Keratinocyte (primary cell): ENCODE measurements around the gene MTOR. TPM values are rescaled to one million over a fixed set of nuclear protein-coding genes. Genes with fewer than 3 reads are reported as not detected.

ENCODE experiments used
- DNase-seq: peaks from one replicate; pipeline ENCODE4 v3.0.0-alpha.2; 2011; ENCODE audit warnings: low read depth, missing footprints, low spot score
- FAIRE-seq: peaks from 2 replicates; lab custom pipeline; 2011; peaks lifted over from hg19 to GRCh38; lab: Jason Lieb, UNC
- H2AFZ ChIP-seq: 2 replicates; pipeline ENCODE4 v1.6.0; 2012; ENCODE audit warnings: low read length, control low read depth, inconsistent platforms; ENCODE audit not compliant: control insufficient read depth
- H3K27ac ChIP-seq: 2 replicates; pipeline ENCODE4 v1.5.1; 2011; ENCODE audit warnings: low read length; ENCODE audit not compliant: control insufficient read depth, insufficient read depth
- H3K27me3 ChIP-seq: 3 replicates; pipeline ENCODE4 v1.6.0; 2011; ENCODE audit warnings: low read length; ENCODE audit not compliant: control insufficient read depth, insufficient read depth; ENCODE audit errors: extremely low read depth
- H3K36me3 ChIP-seq, 2 experiments: 2 replicates in 1 of 2; 3 replicates in 1 of 2; pipeline ENCODE4 v1.5.1; 2011; ENCODE audit warnings: low read length in 2 of 2, mild to moderate bottlenecking in 1 of 2; ENCODE audit not compliant: control insufficient read depth in 2 of 2, insufficient read depth in 2 of 2; ENCODE audit errors: extremely low read depth in 1 of 2
- H3K4me1 ChIP-seq: 3 replicates; pipeline ENCODE4 v1.5.1; 2011; ENCODE audit warnings: low read length; ENCODE audit not compliant: control insufficient read depth, insufficient read depth; ENCODE audit errors: extremely low read depth
- H3K4me2 ChIP-seq: 3 replicates; pipeline ENCODE4 v1.6.0; 2011; ENCODE audit warnings: low read depth, low read length; ENCODE audit not compliant: control insufficient read depth, insufficient read depth; ENCODE audit errors: extremely low read depth
- H3K4me3 ChIP-seq, 3 experiments: fragments of 200-600 bp in 1 of 3; sonication (generic) in 1 of 3; 2 replicates in 2 of 3; 3 replicates in 1 of 3; pipeline ENCODE4 v1.5.1; 2011 to 2016; ENCODE audit warnings: low read length in 3 of 3, mild to moderate bottlenecking in 3 of 3, control low read depth in 2 of 3, inconsistent platforms in 1 of 3, low read depth in 1 of 3, mixed read lengths in 1 of 3, mixed run types in 1 of 3, moderate library complexity in 1 of 3; ENCODE audit not compliant: control insufficient read depth in 2 of 3, insufficient read depth in 2 of 3; ENCODE audit errors: extremely low read depth in 1 of 3
- H3K79me2 ChIP-seq: 2 replicates; pipeline ENCODE4 v1.6.0; 2012; ENCODE audit warnings: low read length; ENCODE audit not compliant: control insufficient read depth, insufficient read depth
- H3K9ac ChIP-seq: 3 replicates; pipeline ENCODE4 v1.6.0; 2011; ENCODE audit warnings: low read length; ENCODE audit not compliant: control insufficient read depth, insufficient read depth; ENCODE audit errors: extremely low read depth
- H3K9me1 ChIP-seq: 3 replicates; pipeline ENCODE4 v1.6.0; 2011; ENCODE audit warnings: low read length; ENCODE audit not compliant: control insufficient read depth, insufficient read depth; ENCODE audit errors: extremely low read depth
- H3K9me3 ChIP-seq: 2 replicates; pipeline ENCODE4 v1.5.1; 2012; ENCODE audit warnings: low read depth, low read length; ENCODE audit not compliant: control insufficient read depth
- H4K20me1 ChIP-seq: 3 replicates; pipeline ENCODE4 v1.6.0; 2011; ENCODE audit warnings: low read length; ENCODE audit not compliant: control insufficient read depth, insufficient read depth; ENCODE audit errors: extremely low read depth
- EZH2 ChIP-seq: IDR thresholded peaks from one replicate; pipeline ENCODE4 v1.6.1; 2012; ENCODE audit warnings: inconsistent platforms, mild to moderate bottlenecking, low read length, moderate library complexity
- dilution Hi-C: fragments of 300-500 bp; cut with MboI; formaldehyde crosslinking; loops from one replicate; pipeline ENCODE4 v1.7.0; 2020; ENCODE audit warnings: low sequenced_read_pairs; ENCODE audit not compliant: extremely low pct_ligation_motif_present
- polyA plus RNA-seq, 5 experiments: library from polyadenylated mRNA; depleted of rRNA in 3 of 5; stranded (reverse) in 3 of 5; stranded (forward) in 1 of 5; unstranded in 1 of 5; fragments of >200 nt; gene quantifications; 1 replicate in 1 of 5; 2 replicates in 3 of 5; 3 replicates in 1 of 5; pipeline versions ENCODE4 v1.2.1 to v1.2.3, GENCODE V29; 2011 to 2012; ENCODE audit warnings: missing spikeins in 2 of 5, low read depth in 1 of 5, low replicate concordance in 1 of 5
- TF ChIP-seq, protein P1 (sequence below), 3 experiments: IDR thresholded peaks in 1 of 3; conservative IDR thresholded peaks in 1 of 3; optimal IDR thresholded peaks in 1 of 3; 2 replicates in 2 of 3; 3 replicates in 1 of 3; pipeline versions ENCODE3 to v1.5.1; 2011; ENCODE audit warnings: low read length in 3 of 3, mild to moderate bottlenecking in 3 of 3, moderate library complexity in 2 of 3, control low read depth in 1 of 3, inconsistent platforms in 1 of 3; ENCODE audit not compliant: insufficient read depth in 2 of 3; ENCODE audit errors: extremely low read depth in 1 of 3

Gene MTOR
- polyA plus RNA-seq, 1 donor (not counting 4 experiments of a cell fraction or from before 2014, with no cell fraction given) = 31.5 TPM

- FAIRE-seq = peak; percentile 23
Measured at GRCh38 chr1:11100149-11100493, 162.2 kb downstream of the MTOR start.

DNA sequence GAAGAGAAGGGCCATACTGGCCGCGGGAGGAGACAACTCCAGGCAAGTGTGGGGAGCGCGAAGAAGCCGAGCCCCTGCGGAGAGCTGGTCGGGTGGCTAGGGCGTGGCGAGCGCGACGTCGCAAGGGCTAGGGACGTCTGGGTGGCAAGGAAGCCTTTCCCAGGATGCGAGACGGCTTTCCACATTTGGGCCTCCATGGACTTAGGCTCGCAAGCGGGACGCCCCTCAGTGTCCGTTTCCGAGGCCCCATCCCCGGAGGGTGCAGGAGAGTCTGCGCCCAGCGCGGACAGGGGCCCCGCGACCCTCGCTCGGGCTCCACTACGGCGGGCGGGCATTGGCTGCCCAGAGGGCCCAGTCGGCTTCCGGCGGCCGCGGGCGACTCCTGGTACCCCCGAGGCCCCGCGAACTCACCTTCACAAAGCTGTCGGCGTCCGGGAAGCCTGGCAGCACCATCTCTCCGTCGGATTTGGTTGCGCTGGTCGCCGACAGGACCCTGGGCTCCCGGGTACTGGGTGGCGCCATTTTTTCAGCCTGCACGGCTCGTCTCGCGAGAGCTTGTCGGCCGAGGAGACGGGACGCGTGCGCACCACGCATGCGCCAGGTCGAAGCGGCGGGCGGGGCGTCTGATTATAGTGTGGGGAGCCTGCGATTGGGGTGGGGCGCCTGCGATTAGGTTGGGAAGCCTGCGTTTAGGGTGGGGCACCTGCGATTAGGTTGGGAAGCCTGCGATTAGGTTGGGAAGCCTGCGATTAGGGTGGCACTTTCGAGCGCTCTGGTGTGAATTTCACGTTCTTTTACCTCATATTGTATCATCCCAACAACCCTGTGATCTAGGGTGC lies 162.8 kb downstream of the MTOR start, which contains the start of gene EXOSC10:
TSS of gene EXOSC10 (minus strand) at position 560 of the 839 bp plus-strand sequence. CDS start at position 522, 38 bp downstream.
- Histone ChIP-seq H3K4me3 (peak within 1 kb of the TSS; percentile 90 to 94 (median 93)), H3K9me3 (no peaks in the 10 kb centered on the region), H3K4me1 (peaks cover 10% of the 10 kb centered on the region), H4K20me1 (no peaks in the 10 kb centered on the region), H3K36me3 (peaks cover 3 to 15% of the 10 kb centered on the region in 2 experiments), H3K27me3 (no peaks in the 10 kb centered on the region), H3K9me1 (no peaks in the 10 kb centered on the region), H3K27ac (peak within 1 kb of the TSS; percentile 88), H2AFZ (peak within 1 kb of the TSS; percentile 89), H3K9ac (peak within 1 kb of the TSS; percentile 87), H3K4me2 (peak within 1 kb of the TSS; percentile 90), H3K79me2 (peaks cover 25% of the 10 kb centered on the region)
- no peak for TF ChIP-seq EZH2
- TF ChIP-seq, protein P1, sequence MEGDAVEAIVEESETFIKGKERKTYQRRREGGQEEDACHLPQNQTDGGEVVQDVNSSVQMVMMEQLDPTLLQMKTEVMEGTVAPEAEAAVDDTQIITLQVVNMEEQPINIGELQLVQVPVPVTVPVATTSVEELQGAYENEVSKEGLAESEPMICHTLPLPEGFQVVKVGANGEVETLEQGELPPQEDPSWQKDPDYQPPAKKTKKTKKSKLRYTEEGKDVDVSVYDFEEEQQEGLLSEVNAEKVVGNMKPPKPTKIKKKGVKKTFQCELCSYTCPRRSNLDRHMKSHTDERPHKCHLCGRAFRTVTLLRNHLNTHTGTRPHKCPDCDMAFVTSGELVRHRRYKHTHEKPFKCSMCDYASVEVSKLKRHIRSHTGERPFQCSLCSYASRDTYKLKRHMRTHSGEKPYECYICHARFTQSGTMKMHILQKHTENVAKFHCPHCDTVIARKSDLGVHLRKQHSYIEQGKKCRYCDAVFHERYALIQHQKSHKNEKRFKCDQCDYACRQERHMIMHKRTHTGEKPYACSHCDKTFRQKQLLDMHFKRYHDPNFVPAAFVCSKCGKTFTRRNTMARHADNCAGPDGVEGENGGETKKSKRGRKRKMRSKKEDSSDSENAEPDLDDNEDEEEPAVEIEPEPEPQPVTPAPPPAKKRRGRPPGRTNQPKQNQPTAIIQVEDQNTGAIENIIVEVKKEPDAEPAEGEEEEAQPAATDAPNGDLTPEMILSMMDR (optimal IDR thresholded peaks at IDR 0.05 in 1 of 3, IDR thresholded peaks at IDR 0.05 in 1 of 3, conservative IDR thresholded peaks at IDR 0.05 in 1 of 3; ENCODE audit: extremely low read depth in 1 of 3, insufficient read depth in 2 of 3, low read length in 3 of 3) = no peak
- DNase-seq (peak; percentile 55), FAIRE-seq (no peak)
- dilution Hi-C loops = no loop called here

More at GRCh38 chr1:11100149-11100493, 162.2 kb downstream of the MTOR start:
- H3K4me2 ChIP-seq = peak overlapping the region; percentile 64
- TF ChIP-seq EZH2 = no peak
- TF ChIP-seq, protein P1 (optimal IDR thresholded peaks at IDR 0.05 in 1 of 3, IDR thresholded peaks at IDR 0.05 in 1 of 3, conservative IDR thresholded peaks at IDR 0.05 in 1 of 3; ENCODE audit: extremely low read depth in 1 of 3, insufficient read depth in 2 of 3, low read length in 3 of 3) = no peak
- DNase-seq = no peak
- no peaks in the 10 kb centered on the region for H3K27me3 ChIP-seq
- no peaks in the 10 kb centered on the region for H3K9me1 ChIP-seq
- H4K20me1 ChIP-seq = no peaks in the 10 kb centered on the region
- H3K27ac ChIP-seq = peak overlapping the region; percentile 88
- dilution Hi-C loops = no loop called here
- H3K4me1 ChIP-seq = peaks cover 10% of the 10 kb centered on the region
- peak overlapping the region; percentile 87 for H3K9ac ChIP-seq
- H3K36me3 ChIP-seq = peaks cover 3 to 15% of the 10 kb centered on the region in 2 experiments
- peak overlapping the region in 2 of 3 experiments; percentile 65 to 90 for H3K4me3 ChIP-seq
- no peaks in the 10 kb centered on the region for H3K9me3 ChIP-seq
- peaks cover 23% of the 10 kb centered on the region for H3K79me2 ChIP-seq
- peak overlapping the region; percentile 89 for H2AFZ ChIP-seq
